LNCaP clone FGC (cell line): ENCODE data around the gene HK3.
"Not testable (repeated sequence)": the region's sequence is repeated elsewhere in the genome, so short reads cannot be mapped to it uniquely, and the experiment has no call there.

Source experiments
- DNase-seq: peaks from one replicate; pipeline ENCODE4 v3.0.0-alpha.2; 2011; ENCODE audit warnings: low read depth
- H3K4me3 ChIP-seq: 2 replicates; pipeline ENCODE4 v1.5.1; 2011; ENCODE audit warnings: mild to moderate bottlenecking, low read depth, low read length, control low read depth
- TF ChIP-seq, protein P1 (sequence below): IDR thresholded peaks from 2 replicates; pipeline ENCODE4 v1.5.1; 2012; ENCODE audit warnings: mild to moderate bottlenecking; ENCODE audit not compliant: control insufficient read depth, insufficient read depth; ENCODE audit errors: extremely low read depth

HK3 gene

DNA sequence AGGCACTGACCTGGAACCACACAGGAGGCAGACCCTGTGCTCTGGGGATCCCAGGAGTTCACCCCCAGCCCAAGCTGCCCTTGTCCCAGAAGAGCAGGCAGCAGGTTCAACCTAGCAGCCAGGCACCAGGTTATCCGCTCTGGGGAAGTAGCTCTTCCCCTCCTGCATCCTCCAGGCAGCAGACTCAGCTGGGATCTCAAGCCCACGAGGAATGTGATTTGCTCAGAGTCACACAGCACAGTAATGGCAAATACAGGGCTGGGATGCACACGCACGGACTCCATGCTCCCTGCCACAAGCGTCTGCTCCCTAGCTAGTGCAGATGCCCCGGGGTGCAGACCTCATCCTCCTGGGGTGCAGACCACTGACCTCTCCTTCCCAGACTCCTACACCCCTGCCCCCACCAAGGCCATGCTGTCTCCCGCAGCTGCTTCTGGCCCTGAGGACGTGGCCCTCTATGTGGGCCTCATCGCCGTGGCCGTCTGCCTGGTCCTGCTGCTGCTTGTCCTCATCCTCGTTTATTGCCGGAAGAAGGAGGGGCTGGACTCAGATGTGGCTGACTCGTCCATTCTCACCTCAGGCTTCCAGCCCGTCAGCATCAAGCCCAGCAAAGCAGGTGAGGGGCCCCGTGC, 25.5 kb downstream of the HK3 start:
- TF ChIP-seq, protein P1, sequence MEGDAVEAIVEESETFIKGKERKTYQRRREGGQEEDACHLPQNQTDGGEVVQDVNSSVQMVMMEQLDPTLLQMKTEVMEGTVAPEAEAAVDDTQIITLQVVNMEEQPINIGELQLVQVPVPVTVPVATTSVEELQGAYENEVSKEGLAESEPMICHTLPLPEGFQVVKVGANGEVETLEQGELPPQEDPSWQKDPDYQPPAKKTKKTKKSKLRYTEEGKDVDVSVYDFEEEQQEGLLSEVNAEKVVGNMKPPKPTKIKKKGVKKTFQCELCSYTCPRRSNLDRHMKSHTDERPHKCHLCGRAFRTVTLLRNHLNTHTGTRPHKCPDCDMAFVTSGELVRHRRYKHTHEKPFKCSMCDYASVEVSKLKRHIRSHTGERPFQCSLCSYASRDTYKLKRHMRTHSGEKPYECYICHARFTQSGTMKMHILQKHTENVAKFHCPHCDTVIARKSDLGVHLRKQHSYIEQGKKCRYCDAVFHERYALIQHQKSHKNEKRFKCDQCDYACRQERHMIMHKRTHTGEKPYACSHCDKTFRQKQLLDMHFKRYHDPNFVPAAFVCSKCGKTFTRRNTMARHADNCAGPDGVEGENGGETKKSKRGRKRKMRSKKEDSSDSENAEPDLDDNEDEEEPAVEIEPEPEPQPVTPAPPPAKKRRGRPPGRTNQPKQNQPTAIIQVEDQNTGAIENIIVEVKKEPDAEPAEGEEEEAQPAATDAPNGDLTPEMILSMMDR = no peak
- no peak overlapping the region for H3K4me3 ChIP-seq

DNA sequence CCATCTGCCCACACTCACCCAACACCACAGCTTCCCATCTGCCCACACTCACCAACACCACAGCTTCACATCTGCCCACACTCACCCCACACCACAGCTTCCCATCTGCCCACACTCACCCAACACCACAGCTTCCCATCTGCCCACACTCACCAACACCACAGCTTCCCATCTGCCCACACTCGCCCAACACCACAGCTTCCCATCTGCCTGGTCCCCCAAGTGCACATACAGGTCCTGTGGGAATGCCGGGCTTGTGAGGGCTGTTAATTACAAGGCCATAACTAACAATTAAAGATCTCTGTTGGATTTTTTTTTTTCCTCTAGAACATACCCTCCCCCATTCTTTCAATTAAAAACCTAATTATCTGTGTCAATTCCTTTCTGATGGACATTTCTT, 26.1 kb downstream of the HK3 start:
- not testable (repeated sequence) for DNase-seq, H3K4me3 ChIP-seq

More for the DNA sequence above, 25.5 kb downstream of the HK3 start:
- no peak for DNase-seq

GRCh38 chr5:176872586-176872985, 26.6 kb downstream of the HK3 start:
- not testable (repeated sequence) for DNase-seq, H3K4me3 ChIP-seq

DNA sequence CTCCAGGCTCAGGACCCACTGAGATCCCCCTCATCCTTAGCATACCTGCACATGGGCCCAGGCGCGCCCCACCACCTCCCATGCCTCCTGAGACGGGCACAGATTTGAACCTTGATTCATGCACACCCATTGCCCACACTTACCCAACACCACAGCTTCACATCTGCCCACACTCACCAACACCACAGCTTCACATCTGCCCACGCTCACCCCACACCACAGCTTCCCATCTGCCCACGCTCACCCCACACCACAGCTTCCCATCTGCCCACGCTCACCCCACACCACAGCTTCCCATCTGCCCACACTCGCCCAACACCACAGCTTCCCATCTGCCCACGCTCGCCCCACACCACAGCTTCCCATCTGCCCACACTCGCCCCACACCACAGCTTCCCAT, 28.5 kb downstream of the HK3 start:
- H3K4me3 ChIP-seq, DNase-seq: not testable (repeated sequence)

GRCh38 chr5:176870110-176870591, 29.0 kb downstream of the HK3 start:
- H3K4me3 ChIP-seq = no peak overlapping the region
- TF ChIP-seq, protein P1 = peak; percentile 82
- no peak for DNase-seq

DNA sequence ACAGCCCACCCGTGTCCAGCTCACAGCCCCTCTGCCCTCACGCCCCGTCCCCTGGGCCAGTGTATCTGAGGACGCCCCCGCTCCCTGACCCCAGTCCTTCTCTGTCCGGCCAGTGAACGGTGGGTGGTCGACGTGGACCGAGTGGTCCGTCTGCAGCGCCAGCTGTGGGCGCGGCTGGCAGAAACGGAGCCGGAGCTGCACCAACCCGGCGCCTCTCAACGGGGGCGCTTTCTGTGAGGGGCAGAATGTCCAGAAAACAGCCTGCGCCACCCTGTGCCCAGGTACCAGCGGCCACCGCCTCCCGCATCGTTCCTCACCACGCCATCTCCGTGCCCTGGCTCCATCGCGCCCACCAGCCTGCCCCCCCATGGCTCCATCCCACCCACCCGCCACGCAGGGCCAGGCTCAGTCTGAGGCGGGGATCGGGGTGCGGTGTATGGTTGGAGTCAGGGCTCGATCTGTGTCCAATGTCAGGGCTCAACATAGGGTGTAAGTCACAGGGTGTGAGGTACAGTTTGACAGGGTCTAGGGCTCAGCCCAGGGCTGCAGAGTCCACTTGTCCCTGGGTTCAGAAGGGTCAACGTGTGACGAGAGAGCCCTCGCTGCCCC, 29.5 kb downstream of the HK3 start:
- TF ChIP-seq, protein P1 = no peak
- no peak for DNase-seq
- no peak overlapping the region for H3K4me3 ChIP-seq

DNA sequence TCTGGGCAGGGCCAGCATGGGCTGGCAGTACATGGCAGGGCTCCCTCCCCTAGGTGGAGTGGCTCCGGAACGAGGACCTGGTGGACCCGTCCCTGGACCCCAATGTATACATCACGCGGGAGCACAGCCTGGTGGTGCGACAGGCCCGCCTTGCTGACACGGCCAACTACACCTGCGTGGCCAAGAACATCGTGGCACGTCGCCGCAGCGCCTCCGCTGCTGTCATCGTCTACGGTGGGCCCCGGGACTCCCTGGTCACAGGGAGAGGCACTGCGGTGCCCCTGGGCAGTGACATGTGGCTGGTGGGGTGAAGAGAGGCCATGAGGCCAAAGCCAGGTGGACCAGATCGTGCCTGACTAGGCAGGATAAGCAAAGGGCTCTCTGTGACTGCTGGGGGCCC, 30.4 kb downstream of the HK3 start:
- DNase-seq = no peak
- no peak overlapping the region for H3K4me3 ChIP-seq
- TF ChIP-seq, protein P1 = no peak

DNA sequence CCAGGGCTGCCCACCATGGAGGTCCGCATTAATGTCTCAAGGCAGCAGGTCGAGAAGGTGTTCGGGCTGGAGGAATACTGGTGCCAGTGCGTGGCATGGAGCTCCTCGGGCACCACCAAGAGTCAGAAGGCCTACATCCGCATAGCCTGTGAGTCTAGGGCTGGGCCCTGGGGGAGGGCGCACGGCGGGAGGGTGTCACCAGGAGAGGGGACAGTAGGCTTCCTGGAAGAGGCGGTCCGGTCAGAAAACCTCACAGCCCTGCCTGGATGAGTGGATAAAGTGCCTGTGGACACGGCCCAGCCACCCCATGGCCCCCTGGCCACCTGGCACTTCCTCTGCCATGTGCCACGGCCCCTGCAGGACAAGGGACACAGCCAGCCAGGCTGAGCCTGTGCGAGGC, 31.0 kb downstream of the HK3 start:
- TF ChIP-seq, protein P1 = no peak
- DNase-seq = no peak

More for the DNA sequence above, 31.0 kb downstream of the HK3 start:
- H3K4me3 ChIP-seq = no peak overlapping the region
